Activated CD8-positive, alpha-beta memory T cell treated with anti-CD3 and anti-CD28 coated beads, Interleukin-2, amount 50 U/mL, for 1 hour (primary cell): ENCODE measurements around the gene KRT15.

Experiments
- DNase-seq: peaks from one replicate; pipeline ENCODE4 v3.0.0-alpha.2; 2020; ENCODE audit errors: extremely low read depth

KRT15 gene

GRCh38 chr17:41483531-41483930, 35.2 kb downstream of the KRT15 start:
- no peak for DNase-seq

DNA sequence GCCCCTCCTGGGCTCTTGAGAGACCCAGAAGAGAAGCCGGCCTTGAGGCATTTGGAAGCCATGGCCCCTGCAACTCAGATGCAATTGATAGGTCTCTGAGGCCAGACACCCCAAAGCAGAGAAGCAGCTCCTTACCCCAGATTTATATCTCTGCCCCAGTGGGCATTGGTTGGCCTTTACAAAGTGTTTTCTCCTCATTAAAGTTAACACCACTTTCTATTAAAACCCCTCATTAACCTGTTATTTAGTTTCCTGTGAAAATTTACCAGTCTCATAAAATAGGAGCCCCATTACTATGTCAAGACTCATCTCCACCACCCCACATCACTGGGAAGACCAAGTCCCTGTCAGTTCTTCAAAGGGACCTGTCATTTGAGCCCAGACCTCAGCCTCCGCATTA, 37.7 kb downstream of the KRT15 start, which contains the start of gene KRT35:
TSS of gene KRT35 (minus strand) at position 116 of the 400 bp plus-strand sequence. CDS start at position 62, 54 bp downstream.
- DNase-seq = no peak

DNA sequence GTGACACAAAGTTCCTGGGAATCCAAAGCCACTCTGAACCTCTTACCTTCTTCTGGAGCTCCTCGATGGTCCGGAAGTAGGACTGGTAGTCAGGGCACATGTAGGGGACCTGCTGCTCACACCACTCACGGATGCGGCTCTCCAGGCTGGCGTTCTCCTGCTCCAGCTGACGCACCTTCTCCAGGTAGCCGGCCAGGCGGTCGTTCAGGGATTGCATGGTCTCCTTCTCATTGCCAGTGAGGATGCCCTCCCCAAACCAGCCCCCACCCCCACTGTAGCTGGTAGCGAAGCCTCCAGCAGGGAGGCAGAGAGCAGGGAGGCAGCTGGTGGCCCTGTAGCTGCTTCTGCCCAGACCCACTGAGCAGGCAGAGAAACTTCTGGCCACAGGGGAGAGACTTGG, 38.1 kb downstream of the KRT15 start:
- no peak for DNase-seq

GRCh38 chr17:41480136-41480535, 38.6 kb downstream of the KRT15 start:
- no peak for DNase-seq

DNA sequence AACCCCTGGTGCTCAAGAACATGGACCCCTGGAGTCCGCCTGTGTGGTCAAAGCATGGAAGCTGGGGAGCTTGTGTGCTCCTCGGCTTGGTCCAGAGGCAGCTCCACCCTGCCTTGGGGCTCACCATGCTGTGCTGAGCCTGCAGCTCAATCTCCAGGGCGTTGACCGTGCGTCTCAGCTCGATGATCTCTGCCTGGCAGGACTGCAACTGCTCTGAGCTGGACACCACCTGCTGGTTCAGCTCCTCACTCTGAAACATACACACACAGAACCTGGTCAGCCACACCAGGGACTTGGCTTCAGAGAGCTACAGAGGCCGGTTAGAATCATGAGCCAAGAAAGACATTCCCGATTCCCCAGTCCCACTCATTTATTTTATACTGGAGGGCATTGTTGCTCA, 40.5 kb downstream of the KRT15 start:
- DNase-seq = no peak

DNA sequence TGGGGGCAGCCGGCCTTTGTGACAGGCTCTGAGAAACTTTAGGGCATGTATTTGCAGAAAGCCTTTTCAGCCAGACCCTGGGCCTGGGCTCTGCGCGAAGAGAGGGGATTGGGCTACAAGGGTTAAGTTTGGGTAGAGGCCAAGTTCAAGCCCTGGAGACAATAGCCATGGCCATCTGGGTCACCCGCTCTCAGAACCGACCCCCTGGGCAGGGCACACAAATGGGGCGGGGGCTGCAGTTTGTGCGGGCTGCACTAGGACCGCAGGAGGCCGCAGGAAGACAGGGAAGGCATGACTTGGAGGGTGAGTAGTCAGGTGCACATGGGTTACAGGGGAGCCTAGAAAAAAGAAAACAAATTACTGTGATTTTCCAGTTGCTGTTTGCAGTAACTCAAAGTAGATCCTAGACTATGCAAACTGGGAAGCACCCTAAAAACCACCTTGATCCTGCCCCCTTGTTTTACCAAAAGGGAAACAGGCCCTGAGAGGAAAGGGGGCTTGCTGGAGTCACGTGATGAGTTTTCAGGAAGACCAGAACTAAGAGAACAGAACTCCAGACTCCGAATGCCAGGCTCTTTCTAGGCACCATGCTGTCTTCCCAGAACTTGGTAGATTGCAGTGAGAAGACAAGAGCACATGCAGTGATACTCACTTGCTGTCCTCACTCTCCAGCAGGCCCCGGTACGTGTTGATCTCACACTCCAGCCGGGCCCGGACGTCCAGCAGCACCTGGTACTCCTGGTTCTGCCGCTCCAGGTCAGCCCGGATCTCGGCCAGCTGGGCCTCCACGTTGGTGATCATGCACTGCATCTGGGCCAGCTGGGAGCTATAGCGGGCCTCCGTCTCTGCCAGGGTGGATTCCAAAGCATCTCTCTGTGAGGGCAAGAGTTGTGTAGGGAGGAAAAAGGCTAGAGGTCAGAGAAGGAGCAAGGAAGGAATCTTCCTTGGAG, 41.5 kb downstream of the KRT15 start:
- no peak for DNase-seq

DNA sequence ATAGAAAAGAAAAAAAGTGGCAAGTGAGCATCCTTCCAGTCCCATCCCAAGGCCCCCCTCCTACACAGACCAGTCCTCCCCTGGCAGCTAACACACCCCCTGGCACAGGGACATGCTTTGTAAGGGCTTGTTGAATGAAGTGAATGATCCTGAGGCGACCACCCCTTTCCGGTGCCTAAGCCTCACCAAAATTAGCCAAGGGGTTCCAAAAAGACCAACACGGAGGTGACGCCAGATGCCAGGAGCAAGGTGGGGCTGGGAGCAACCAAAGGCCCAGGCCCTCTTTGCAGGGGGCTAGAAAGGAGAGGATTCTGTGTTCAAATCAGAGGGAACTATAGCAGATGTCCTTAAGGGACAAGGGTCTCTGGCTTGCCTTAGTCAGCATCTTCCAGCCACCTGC, 43.3 kb downstream of the KRT15 start:
- DNase-seq = no peak

DNA sequence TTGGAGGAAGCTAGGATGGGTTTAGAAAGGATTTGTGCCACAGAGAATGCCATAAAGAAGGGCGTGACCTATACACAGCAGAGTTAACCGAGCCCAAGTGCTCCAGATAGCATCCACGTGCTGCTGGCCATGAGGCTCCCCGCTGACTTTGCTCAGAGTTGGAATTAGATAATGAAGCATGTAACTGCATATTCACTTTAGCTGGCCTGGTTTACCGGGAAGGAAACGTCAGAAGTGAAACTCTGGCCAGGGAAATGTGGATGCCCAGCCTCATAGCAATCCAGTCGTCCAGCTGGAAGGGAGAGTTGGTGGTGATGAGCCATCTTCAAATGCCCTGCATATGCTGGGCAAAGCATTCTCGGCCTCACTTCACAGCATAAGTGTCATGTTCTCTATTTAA, 43.8 kb downstream of the KRT15 start:
- DNase-seq = no peak

DNA sequence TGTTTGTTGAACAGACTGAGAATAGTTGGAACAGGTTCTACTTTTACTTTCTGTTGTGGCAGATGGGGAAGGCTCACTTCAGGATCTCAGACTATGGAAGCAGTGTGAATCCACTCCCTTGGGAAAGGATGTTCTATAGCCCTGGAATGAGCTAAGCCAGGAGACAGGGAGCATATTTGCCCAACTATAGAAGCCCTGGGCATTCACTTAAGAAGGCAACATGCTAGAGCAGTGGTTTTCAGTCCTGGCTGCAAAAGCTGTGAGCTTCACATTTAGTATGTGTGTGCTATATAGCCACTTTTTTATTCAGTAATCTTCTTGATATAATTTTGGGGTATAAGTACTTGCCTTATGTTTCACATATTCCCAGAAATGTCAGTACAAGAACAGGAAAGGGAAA, 50.3 kb downstream of the KRT15 start:
- no peak for DNase-seq

DNA sequence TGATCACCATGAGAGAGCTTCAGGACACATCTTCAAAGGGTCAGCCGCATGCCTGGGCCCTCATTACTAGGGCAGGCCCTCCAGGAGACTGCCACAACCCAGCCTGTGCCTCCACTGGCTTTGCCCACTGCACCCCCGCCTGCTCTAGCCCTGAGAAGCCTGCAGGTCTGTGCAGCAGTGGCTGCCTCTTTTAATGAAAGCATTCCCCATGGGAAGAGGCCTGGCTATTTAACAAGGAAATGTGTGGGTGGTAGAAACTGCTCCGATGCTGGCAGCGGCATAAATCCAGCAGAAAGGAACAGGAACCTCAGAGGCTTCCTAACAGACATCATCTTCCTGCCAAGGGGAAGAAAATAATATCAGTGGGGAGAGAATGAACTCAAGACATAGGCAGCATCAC, 51.1 kb downstream of the KRT15 start:
- no peak for DNase-seq

DNA sequence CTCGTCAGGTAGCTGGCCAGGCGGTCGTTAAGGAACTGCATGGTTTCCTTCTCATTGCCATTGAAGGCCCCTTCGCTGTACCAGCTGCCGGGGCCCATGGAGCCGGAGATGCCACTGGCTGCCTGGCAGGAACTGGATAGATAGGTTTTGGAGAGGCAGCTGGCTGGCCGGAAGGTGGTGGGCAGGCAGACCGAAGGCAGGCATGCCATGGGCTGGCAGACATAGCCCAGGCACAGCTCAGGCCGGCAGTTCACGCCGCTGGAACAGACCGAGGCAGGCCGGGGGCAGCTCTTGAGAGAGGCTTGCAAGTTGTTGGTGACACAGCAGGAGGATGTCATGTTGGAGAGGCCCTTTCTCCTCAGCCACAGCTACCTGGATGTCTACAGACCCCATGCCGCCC, 51.7 kb downstream of the KRT15 start, which contains the start of gene KRT32:
TSS of gene KRT32 (minus strand) at position 399 of the 400 bp plus-strand sequence. CDS start at position 338, 61 bp downstream.
- DNase-seq = no peak

DNA sequence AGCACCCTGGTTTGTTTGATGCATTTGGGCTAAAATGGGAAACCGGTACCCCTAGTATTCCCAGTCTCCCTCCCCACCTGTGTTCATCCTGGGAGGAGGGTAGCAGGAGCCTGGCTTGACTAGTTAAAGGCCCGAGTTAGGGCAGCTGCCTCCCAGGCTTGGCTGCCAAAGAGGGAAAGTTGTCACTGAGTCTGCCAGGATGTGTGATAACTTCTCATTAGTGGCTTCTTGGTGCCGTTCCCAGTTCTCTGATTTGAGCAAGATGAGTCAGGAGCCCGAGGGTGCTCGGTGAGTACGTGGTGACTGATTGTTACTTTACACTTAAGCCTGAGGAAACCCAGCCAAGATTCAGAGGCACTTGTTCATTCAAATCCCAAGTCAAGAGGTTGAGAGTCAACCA, 54.0 kb downstream of the KRT15 start:
- no peak for DNase-seq

DNA sequence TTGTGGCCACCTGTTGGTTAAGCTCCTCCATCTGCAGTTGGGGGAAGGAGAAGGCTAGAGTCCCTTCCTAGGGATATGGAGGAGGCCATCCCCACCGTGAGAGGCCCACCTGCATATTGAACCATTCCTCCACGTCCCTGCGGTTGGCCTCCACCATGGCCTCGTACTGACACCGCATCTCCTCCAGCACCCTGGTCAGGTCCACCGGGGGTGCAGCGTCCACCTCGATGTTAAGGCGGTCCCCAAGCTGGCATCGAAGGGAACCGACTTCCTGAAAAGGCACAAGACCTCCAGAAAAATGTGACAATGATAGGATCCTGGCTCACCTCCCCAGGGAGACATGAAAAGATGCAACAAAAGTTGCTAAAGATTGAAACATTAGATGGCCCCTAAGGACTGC, 54.5 kb downstream of the KRT15 start:
- no peak for DNase-seq

DNA sequence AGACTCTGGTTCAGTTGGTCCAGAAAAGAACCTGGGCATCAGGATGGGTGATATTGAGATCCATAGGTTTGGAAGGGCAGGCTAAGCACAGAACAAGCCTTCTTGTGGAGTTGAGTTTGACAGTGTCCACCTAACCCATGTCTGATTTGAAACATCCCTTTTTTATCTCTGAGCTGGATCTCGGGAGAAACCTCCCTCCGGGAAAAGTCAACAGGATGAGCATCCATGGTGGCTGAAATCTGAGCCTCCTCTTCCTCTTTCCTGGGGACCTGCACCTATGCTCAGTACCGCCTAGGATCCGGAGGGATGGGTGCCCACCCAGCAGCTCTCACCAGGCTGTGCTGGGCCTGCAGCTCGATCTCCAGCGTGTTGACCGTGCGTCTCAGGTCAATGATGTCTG, 54.9 kb downstream of the KRT15 start:
- no peak for DNase-seq
